Measurements from ENCODE around the gene FICD.

FICD gene

GRCh38 chr12:108568338-108569154 is 53.5 kb downstream of the FICD start:
- no peak for DNase-seq
